ENCODE data around the gene THUMPD2.

DNA sequence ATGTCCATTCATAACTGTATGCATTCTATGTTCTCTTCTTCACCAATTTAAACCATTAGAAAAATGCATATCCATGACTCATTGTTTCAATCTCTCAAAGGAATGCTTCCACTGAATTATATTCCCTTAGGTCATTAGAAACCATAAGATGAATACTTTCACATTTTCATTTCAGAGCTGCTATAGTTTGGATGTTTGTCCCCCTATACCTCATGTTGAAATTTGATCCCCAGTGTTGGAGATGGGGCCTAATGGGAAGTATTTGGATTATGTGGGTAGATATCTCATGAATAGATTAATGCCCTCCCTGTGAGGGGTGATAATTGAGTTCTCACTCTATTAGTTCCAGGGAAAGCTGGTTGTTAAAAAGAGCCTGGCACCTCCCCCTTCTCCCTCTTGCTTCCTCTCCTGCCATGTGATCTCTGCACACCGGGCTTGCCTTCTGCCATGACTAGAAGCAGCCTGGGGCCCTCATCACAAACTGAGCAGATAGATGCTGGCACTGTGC is 35.7 kb downstream of the THUMPD2 start:
- TF ChIP-seq, protein P1, sequence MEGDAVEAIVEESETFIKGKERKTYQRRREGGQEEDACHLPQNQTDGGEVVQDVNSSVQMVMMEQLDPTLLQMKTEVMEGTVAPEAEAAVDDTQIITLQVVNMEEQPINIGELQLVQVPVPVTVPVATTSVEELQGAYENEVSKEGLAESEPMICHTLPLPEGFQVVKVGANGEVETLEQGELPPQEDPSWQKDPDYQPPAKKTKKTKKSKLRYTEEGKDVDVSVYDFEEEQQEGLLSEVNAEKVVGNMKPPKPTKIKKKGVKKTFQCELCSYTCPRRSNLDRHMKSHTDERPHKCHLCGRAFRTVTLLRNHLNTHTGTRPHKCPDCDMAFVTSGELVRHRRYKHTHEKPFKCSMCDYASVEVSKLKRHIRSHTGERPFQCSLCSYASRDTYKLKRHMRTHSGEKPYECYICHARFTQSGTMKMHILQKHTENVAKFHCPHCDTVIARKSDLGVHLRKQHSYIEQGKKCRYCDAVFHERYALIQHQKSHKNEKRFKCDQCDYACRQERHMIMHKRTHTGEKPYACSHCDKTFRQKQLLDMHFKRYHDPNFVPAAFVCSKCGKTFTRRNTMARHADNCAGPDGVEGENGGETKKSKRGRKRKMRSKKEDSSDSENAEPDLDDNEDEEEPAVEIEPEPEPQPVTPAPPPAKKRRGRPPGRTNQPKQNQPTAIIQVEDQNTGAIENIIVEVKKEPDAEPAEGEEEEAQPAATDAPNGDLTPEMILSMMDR (IDR thresholded peaks at IDR 0.05 in 4 of 5, conservative IDR thresholded peaks at IDR 0.05 in 1 of 5) = no peak
- no peak for TF ChIP-seq POLR2A (IDR thresholded peaks at IDR 0.05)

All from gastrocnemius medialis (tissue), 4 donors.